ENCODE results near the gene SLCO1A2. TPM values are rescaled to one million over a fixed set of nuclear protein-coding genes. Genes with fewer than 3 reads are reported as not detected.

SLCO1A2 gene
- total RNA-seq, 1 donor from 2014 or later = not detected

DNA sequence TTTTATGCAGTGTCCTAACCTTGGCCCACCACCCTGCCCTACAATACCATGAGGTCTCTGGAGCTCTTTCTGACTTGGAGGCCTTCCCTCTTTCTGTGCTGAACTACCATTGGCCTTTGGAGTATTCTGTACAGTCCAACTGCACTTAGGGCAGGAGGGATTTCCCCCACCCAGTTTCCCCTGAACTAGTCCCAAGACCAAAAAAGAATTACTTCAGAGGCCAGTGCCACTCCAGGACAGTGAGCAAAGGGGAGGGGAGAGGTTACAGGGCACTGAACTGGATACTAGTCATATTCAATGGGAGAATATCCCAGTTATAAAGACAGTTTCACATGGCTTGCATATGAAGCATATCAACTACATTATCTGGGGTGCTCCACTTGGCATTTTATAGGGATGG, 6.1 kb downstream of the SLCO1A2 start:
- DNase-seq (ENCODE audit: low spot score) = no peak

DNA sequence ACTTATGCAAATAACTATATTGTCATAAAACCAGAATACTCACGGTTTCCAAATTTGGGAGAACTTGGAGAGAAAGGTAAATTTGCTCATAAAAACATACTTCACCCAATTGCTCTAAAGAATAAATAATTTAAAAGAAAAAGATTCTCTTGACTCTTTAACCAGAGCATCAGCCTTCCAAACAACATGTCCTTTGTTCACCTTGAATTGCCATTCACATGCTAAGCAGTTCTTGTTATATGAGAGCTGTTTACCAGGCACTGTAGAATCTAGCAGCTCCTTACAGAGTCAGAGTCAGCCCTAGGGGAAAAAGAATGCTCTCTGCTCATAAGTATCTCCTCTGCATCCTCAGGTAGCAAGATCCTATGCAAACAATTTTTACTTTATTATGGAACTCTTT, 10.2 kb downstream of the SLCO1A2 start:
- no peak for DNase-seq (ENCODE audit: low spot score)

DNA sequence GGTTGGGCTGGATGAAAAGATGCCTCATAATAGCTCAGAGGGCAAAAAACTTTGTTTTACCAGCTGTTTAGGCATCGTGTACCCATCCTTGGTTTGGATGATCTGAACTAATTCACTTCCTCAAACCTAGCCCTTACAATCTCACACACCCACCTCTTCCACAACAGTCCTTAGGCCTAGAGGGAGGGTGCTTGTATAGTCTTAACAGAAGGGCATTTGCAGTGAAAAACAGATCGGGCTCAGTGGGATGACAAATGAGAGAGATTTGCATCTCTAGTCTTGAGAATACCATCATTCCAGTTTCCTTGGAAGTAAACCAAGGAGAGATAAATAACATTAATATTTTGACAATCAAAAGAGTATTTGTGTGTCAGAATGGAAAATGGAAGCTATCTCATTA, 11.0 kb downstream of the SLCO1A2 start:
- DNase-seq (ENCODE audit: low spot score) = no peak

DNA sequence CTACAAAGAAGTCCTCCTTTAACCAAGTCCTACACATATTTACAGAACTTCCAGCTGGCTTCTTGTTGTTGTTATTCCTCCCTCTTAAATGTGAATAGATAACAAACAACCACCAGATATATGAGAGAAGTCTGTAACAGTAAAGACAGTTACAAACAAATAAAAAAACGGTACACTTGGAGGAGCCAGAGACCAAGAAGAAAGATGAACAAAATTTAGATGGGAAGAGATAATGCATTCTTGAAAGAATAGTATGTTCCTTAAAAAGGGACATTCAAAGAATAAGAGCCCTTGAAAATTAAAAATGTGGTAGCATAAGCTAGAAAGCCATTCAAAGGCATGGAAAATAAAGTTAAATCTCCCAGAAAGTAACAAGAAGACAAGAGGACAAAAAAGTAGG, 25.9 kb downstream of the SLCO1A2 start:
- DNase-seq (ENCODE audit: low spot score) = no peak

GRCh38 chr12:21305661-21306060, 29.1 kb downstream of the SLCO1A2 start:
- no peak for DNase-seq (ENCODE audit: low spot score)

DNA sequence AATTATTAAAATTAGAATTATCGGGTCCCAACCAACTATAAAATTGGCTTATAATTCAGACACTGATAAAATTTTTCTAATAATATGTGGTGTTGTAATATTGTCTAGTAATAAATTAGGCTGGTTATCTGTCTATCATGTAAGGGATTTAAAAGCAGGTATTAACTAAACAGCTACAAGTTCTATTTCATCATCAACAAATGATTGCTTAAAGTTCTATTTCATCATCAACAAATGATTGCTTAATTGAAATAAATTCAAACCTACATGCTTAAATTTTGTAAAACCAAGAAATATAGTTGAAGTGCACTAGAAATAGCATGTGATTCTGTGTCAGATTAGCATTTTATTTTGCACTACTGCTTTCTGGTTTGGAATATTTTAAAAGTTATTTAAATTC, 34.1 kb downstream of the SLCO1A2 start:
- no peak for DNase-seq (ENCODE audit: low spot score)

DNA sequence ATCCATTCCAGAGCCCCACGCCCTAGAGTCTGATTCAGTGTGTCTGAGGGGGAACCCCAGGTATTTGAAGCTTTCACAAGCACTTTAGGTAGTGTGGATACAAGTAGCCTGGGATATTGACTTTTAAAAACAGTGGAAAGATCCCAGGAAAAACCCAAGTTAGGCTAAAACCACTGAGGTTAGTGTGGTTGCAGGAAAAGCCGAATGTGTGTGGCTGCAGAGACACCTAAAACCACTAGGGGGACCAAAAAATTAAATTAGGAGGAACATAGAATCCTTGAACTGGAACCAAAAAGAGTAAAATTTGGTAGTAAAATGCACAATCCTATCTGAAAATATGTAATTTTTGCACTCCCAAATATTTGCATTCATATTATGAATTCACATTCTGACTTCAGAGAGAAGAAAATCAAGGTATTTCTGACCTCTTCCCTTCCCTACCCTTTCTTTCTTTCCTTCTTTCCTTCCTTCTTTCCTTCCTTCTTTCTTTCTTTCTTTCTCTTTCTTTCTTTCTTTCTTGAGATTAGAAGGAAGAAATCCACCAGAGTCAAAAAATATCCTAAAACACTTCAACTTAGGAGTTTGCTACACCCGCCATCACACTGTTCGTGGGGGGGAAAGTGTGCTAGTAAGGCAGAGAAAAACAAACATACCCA, 37.8 kb downstream of the SLCO1A2 start:
- DNase-seq (ENCODE audit: low spot score) = no peak

DNA sequence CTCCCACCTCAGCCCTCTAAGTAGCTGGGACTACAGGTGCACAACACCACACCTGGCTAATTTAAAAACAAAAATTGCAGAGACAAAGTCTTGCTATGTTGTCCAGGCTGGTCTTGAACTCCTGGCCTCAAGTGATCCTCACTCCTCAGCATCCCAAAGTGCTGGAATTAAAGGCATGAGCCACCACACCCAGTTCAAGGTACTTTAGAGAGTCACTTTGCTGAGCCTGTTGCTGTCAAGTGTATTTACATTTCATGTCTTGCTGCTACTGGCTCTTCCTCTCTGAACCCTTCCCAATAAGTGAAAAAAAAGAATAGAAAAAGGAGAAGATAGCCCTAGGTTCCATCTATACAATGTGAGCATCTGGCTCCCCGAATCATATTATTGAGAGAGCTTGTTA, 38.4 kb downstream of the SLCO1A2 start:
- DNase-seq (ENCODE audit: low spot score) = no peak

GRCh38 chr12:21294176-21294575, 40.5 kb downstream of the SLCO1A2 start:
- DNase-seq (ENCODE audit: low spot score) = no peak

GRCh38 chr12:21292111-21292510, 42.6 kb downstream of the SLCO1A2 start:
- DNase-seq (ENCODE audit: low spot score) = no peak

DNA sequence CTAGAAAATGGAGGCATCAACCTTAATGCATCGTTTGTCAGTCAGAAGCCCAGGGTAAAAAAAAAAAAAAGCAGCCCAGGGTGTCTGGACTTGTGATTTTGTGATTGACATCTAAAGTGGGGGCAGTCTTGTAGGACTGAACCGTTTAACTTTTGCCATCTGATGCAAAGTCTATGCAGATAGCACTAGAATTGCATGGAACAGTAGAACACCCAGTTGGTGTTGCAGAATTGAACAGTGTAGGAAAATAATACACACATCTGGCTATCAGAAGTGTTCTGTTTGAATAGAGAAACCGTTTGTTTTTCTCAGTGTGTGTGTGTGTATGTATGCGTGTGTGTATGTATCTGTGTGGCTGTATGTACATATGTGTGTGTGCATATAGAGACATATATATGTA, 45.0 kb downstream of the SLCO1A2 start:
- no peak for DNase-seq (ENCODE audit: low spot score)

GRCh38 chr12:21276826-21277225, 57.9 kb downstream of the SLCO1A2 start:
- no peak for DNase-seq (ENCODE audit: low spot score)

DNA sequence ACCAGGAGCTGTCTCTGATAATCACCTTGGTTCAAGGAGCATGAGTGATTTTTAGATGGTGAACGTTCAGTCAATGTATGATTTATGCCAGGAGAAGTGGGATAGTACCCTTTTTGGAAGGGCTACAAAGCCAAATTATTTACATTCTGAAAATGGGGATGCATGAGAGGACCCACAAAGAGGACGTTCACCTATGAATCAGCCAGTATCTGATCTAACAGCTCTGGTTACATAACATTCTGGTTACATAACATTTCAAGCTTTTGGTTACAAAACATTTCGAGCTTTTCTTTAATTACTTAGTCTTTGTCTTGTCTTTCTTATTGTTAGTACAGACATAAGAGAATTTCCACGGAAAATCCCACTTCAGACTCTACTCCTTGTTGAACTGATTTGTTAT, 68.8 kb downstream of the SLCO1A2 start:
- DNase-seq (ENCODE audit: low spot score) = no peak

GRCh38 chr12:21264232-21264631, 70.5 kb downstream of the SLCO1A2 start:
- no peak for DNase-seq (ENCODE audit: low spot score)

- DNase-seq (ENCODE audit: low spot score) = no peak
Measured at GRCh38 chr12:21257172-21257571, 77.5 kb downstream of the SLCO1A2 start.

- no peak for DNase-seq (ENCODE audit: low spot score)
Measured at GRCh38 chr12:21252070-21252469, 82.6 kb downstream of the SLCO1A2 start.

DNA sequence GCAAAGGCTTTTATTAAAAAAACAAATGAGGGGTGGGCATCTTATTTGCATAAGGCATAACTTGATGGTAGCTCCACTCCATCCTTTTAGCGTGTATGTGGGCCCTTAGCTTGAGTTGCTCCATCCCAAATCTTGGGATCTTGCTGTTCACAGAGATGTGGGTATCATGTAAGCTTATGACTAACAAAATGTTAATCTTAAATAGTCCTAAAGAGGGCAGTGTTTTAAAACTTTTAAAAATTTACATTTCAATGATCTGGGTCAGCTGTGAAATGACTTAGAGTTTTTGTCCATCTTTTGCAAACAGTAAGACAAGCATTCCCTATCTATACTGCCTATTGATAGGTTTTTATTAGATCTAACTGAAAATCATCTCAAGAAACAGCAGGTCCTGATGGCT, 86.0 kb downstream of the SLCO1A2 start:
- DNase-seq (ENCODE audit: low spot score) = no peak

DNA sequence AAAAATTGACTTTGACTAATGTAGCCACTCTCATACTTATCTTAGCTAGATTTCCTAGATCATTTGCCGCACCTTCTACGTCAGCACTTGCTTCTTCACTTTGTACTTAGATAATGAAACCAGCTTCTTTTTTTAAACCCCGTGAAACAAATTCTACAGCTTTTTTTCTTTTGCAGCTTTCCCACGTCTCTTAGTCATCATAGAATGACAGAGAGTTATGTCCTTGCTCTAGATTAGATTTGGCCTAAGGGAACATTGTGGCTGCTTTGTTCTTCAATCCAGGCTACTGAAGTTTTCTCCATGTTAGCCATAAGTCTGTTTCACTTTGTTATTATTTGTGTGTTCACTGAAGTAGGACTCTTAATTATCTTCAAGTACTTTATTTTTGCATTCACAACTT, 94.9 kb downstream of the SLCO1A2 start:
- no peak for DNase-seq (ENCODE audit: low spot score)

GRCh38 chr12:21234395-21234794, 100.3 kb downstream of the SLCO1A2 start:
- no peak for DNase-seq (ENCODE audit: low spot score)

- no peak for DNase-seq (ENCODE audit: low spot score)
Measured at GRCh38 chr12:21223930-21224329, 110.8 kb downstream of the SLCO1A2 start.

- no peak for DNase-seq (ENCODE audit: low spot score)
Measured at GRCh38 chr12:21221778-21222177, 112.9 kb downstream of the SLCO1A2 start.

DNA sequence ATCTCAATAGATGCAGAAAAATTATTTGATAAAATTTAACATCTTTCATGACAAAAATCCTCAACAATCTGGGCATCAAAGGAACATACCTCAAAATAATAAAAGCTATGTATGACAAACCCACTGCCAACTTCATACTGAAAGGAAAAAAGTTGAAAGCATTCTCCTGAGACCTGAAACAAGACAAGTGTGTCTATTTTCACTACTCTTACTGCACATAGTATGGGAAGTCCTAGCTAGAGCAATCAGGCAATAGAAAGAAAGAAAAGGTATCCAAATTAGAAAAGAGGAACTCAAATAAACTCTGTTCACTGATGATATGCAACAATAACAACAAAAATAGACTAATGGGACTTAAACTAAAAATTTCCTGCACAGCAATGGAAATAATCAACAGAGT, 113.6 kb downstream of the SLCO1A2 start:
- DNase-seq (ENCODE audit: low spot score) = no peak

- DNase-seq (ENCODE audit: low spot score) = no peak
Measured at GRCh38 chr12:21220266-21220665, 114.5 kb downstream of the SLCO1A2 start.

DNA sequence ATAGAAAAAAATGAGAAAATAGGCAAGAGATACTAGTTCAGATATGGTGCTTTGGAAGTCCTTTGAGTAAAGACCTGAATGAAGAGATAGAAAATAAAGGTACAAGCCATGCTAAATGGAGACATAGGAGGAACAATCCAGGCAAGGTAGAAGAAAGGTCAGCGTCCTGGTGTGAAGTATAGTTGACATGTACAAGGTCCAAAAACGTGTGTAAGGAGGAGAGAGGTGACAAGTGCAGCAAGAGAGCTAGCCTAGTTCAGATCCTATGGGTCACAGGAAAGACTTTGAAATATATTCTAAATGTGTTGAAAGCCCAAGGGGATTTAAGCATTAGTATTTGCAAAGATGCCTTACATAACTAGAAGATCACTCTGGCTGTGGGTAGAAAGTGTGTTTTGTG, 115.5 kb downstream of the SLCO1A2 start:
- no peak for DNase-seq (ENCODE audit: low spot score)
